Heart left ventricle (tissue), 13 donors: Measurements from ENCODE around the gene ARPIN.

Experiments used
- CTCF ChIP-seq, 12 donors: fragments of 200-600 bp; sonication (generic) in 4 of 12; IDR thresholded peaks; one replicate each; pipeline versions ENCODE4 v1.5.0 to v1.8.0; 2018 to 2022; ENCODE audit warnings: antibody characterized with exemption in 12 of 12, mild to moderate bottlenecking in 5 of 12
- POLR2A ChIP-seq, 2 donors: fragments of 450-650 bp; IDR thresholded peaks; one replicate each; pipeline ENCODE4 v1.6.1; 2017; ENCODE audit warnings: antibody characterized with exemption in 2 of 2, mild to moderate bottlenecking in 2 of 2, moderate library complexity in 2 of 2
- donor health status: ischemic (EF 13 %, LVEDD 7.1; RV severe dilation, severe dysfunction).
- donor health status: DM: no; HTN: yes; CAD: no.
- donor health status: DM: no; HTN: no; CAD: no.
- donor health status: ischemic (EF 25% LVEDD 6.9; RV normal size, moderate dysfunction).
- donor health status: ischemic (EF 25% LVEDD 5.7; RV mildly dilated, moderate dysfunction).
- donor health status: ischemic (EF 35%, LVEDD 5.7; RV mildly dilated, moderate dysfunction).
- donor health status: nonischemic (EF 11% LVEDD 7.7; RV severe dilation, severe dysfunction).
- donor health status: DM: yes; HTN: yes; CAD: no.
- donor health status: PGD.
- donor health status: ischemic (EF 29% LVEDD 5.4; RV normal size, mild dysfunction).
- donor health status: nonischemic (EF 23%, LVEDD 6.1; RV moderate dilation, normal function).

- TF ChIP-seq CTCF (IDR thresholded peaks at IDR 0.05), result no peak
- TF ChIP-seq POLR2A (IDR thresholded peaks at IDR 0.05), result no peak
Measured at GRCh38 chr15:89851673-89852341, 60.9 kb downstream of the ARPIN start.
